NT2/D1 (cell line): ENCODE measurements around the gene ADD3.

Experiments used
- DNase-seq: peaks from one replicate; pipeline ENCODE4 v3.0.0-alpha.2; 2011; ENCODE audit warnings: low read depth, low spot score
- H3K27me3 ChIP-seq: 2 replicates; pipeline ENCODE4 v1.6.0; 2011; ENCODE audit warnings: mild to moderate bottlenecking; ENCODE audit not compliant: insufficient read length, insufficient read depth
- H3K36me3 ChIP-seq: 2 replicates; pipeline ENCODE4 v1.6.1; 2011; ENCODE audit warnings: mild to moderate bottlenecking, low read length, mixed read lengths; ENCODE audit not compliant: insufficient read depth, insufficient read length
- H3K4me1 ChIP-seq: 2 replicates; pipeline ENCODE4 v1.5.1; 2011; ENCODE audit not compliant: insufficient read depth, insufficient read length
- H3K4me3 ChIP-seq: 2 replicates; pipeline ENCODE4 v1.5.1; 2011; ENCODE audit warnings: low read depth; ENCODE audit not compliant: insufficient read length
- H3K9ac ChIP-seq: 2 replicates; pipeline ENCODE4 v1.6.0; 2011; ENCODE audit warnings: low read depth; ENCODE audit not compliant: insufficient read length
- H3K9me3 ChIP-seq: 2 replicates; pipeline ENCODE4 v1.5.1; 2011; ENCODE audit warnings: mild to moderate bottlenecking, low read length; ENCODE audit not compliant: insufficient read depth
- SUZ12 ChIP-seq: IDR thresholded peaks from 2 replicates; pipeline ENCODE4 v1.6.1; 2011; ENCODE audit not compliant: insufficient read length, insufficient read depth; ENCODE audit errors: extremely low read depth
- YY1 ChIP-seq: IDR thresholded peaks from 2 replicates; pipeline ENCODE4 v1.6.1; 2011; ENCODE audit not compliant: insufficient read length, insufficient read depth
- ZNF274 ChIP-seq: IDR thresholded peaks from 2 replicates; pipeline ENCODE4 v1.6.1; 2011; ENCODE audit warnings: mild to moderate bottlenecking, low read depth, low read length

The ADD3 gene

DNA sequence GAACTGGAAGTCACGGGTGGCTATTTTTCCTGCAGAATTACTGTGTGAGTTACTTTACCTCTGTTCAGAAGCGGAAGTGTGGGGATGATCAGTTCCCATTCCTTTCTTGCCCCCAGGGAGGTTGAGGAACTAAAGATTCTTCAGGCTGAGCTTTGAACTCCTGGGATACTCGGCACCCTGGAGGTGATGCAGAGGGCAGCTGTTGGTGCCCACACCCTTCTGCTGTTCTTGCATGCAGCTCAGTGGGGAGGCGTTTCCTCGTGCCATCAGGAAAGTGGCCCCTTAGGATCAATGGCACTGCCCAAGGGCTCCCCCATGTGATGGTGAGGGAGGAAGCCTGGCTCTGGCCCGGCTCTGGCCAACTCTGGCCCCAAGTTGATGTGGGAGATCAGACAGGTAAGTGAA, 155.0 kb downstream of the ADD3 start:
- Histone ChIP-seq H3K9ac (no peak overlapping the region), H3K4me3 (no peak overlapping the region), H3K4me1 (peaks cover 5% of the 10 kb centered on the region), H3K27me3 (peaks cover 60% of the 10 kb centered on the region), H3K36me3 (no peaks in the 10 kb centered on the region), H3K9me3 (no peaks in the 10 kb centered on the region)
- no peak for DNase-seq
- no peak for TF ChIP-seq ZNF274
- TF ChIP-seq SUZ12: no peak
- TF ChIP-seq YY1: no peak

DNA sequence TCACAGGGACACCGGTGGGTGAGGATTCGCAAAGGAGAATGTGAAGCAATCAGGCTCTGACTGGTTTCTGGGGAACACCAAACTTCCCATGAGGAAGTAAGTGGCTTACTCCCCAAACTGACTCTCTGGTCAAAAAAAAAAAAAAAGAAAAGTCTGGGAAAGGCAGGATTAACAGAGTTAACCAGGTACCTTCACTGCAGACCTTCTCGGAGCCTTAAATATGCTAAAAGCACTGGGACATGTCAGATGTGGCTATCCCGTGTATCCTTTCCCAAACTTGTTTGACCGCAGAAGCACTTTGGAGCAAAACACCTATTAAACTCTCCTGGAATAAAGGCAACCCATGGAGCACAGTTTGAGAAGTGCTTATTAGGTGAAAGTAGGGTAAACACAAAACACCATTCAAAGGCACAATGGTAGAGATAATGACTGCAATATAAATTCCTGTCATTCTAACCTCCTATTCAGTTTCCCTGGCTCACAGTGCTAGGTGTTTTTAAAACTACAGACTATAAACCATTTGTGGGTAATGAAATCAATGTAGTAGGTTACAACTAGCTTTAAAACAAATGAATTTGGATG, 155.5 kb downstream of the ADD3 start:
- peaks cover 64% of the 10 kb centered on the region for H3K27me3 ChIP-seq
- peaks cover 8% of the 10 kb centered on the region for H3K4me1 ChIP-seq
- no peak for TF ChIP-seq SUZ12
- TF ChIP-seq YY1: no peak
- no peak overlapping the region for H3K9ac ChIP-seq
- H3K36me3 ChIP-seq: no peaks in the 10 kb centered on the region
- peak; percentile 60 for DNase-seq
- H3K9me3 ChIP-seq: no peaks in the 10 kb centered on the region
- H3K4me3 ChIP-seq: no peak overlapping the region

DNA sequence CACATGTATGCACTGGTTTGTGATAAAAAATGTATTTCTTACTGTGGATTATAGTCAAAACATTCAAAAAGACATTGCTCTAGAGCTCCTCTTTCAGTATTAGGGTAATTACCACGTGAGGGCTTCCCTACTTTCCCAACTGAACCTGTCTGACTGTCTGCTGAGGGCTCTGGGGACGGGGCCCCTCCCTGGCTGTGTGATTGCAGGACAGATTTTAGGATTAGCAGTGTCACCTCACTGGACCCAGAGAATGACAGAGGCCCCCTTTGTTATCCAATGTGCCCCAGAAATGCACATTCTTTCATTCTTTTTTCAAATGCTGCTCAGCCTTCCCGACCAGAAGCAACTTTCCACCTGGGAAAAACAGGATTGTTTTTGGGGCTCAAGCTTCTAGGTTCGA, 156.1 kb downstream of the ADD3 start:
- no peaks in the 10 kb centered on the region for H3K36me3 ChIP-seq
- H3K27me3 ChIP-seq: peaks cover 67% of the 10 kb centered on the region
- H3K9me3 ChIP-seq: no peaks in the 10 kb centered on the region
- no peak overlapping the region for H3K4me3 ChIP-seq
- DNase-seq: no peak
- H3K9ac ChIP-seq: no peak overlapping the region
- TF ChIP-seq SUZ12 (no peak), ZNF274 (no peak), YY1 (no peak)
- H3K4me1 ChIP-seq: peaks cover 8% of the 10 kb centered on the region

DNA sequence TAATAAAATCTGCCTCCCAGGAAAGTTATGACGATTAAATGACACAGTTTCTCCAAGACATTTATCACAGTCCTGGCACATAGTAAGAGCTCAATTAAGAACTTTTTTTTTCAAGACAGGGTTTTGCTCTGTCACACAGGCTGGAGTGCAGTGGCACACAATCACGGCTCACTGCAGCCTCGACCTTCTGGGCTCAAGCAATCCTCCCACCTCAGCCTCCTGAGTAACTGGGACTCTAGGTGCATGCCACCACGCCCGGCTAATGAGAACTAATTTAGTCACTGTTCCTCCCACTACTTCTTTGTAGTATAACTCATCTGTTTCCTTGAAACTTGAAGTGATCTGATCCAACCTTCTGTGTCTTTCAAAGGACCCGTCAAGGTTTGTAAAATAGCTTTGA, 157.5 kb downstream of the ADD3 start:
- TF ChIP-seq SUZ12: no peak
- TF ChIP-seq ZNF274: no peak
- no peak for TF ChIP-seq YY1
- H3K36me3 ChIP-seq: no peaks in the 10 kb centered on the region
- peaks cover 76% of the 10 kb centered on the region for H3K27me3 ChIP-seq
- no peak for DNase-seq
- no peak overlapping the region for H3K9ac ChIP-seq
- H3K4me3 ChIP-seq: no peak overlapping the region
- H3K4me1 ChIP-seq: peaks cover 8% of the 10 kb centered on the region
- no peaks in the 10 kb centered on the region for H3K9me3 ChIP-seq

DNA sequence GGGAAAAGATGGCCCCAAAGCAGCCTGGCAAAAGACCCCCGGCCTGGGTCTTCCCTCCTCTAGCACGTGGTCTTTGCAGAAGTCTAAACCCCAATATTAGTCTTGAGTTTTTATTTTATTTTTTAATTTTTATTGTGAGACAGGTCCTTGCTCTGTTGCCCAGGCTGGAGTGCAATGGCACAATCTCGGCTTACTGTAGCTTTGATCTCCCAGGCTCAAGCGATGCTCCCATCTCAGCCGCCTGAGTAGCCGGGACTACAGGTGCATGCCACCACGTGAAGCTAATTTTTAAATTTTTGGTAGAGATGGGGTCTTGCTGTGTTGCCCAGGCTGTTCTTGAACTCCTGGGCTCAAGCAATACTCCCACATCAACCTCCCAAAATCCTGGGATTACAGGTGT, 159.4 kb downstream of the ADD3 start:
- TF ChIP-seq ZNF274 (no peak), YY1 (no peak), SUZ12 (no peak)
- Histone ChIP-seq H3K36me3 (no peaks in the 10 kb centered on the region), H3K4me3 (no peak overlapping the region), H3K4me1 (peaks cover 10% of the 10 kb centered on the region), H3K9ac (no peak overlapping the region), H3K27me3 (peaks cover 80% of the 10 kb centered on the region), H3K9me3 (no peaks in the 10 kb centered on the region)
- no peak for DNase-seq

DNA sequence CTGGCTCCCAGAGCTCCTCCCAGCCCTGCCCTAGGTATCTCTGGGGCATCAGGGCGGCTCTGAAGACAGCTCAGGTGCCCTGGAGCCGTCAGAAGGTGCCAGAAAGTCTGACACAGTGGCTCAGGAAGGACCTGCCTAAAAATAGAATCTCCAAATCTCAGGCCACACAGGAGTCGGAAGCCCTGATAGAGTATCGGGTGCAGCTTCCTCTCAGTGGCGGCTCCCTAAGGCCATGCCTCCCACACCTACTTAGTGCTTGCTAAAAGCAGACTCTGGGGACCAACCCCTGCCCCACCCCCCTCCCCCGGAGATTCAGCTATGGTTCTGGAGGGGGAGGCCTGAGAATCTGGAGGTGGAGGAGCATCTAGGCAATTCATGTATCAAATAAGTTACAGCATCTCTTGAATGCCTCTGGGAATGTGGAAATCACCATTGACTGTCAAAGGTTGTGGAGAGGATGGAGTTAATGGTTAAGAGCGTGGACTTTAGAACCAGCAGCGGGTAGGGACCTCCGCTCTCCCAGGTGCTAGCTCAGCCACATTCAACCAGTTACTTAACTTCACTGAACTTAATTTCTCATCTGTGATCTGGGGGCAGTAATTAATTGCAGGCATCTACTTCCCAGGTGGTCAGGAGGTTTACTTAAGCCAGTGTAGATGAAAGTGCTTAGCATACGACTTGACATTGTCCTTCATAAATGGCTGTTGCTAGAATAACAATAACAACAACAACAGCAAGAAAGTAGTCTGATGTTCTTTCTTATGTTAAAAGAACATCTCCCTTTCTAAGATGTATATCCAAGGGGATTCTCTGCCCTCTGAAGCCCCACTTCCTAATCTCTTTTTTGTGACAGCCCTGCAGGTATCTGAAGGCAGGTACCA, 161.1 kb downstream of the ADD3 start:
- Histone ChIP-seq H3K27me3 (peaks cover 88% of the 10 kb centered on the region), H3K9ac (no peak overlapping the region), H3K36me3 (no peaks in the 10 kb centered on the region), H3K9me3 (no peaks in the 10 kb centered on the region), H3K4me1 (peaks cover 8% of the 10 kb centered on the region), H3K4me3 (no peak overlapping the region)
- peak; percentile 55 for DNase-seq
- TF ChIP-seq ZNF274: no peak
- TF ChIP-seq YY1: no peak
- no peak for TF ChIP-seq SUZ12

DNA sequence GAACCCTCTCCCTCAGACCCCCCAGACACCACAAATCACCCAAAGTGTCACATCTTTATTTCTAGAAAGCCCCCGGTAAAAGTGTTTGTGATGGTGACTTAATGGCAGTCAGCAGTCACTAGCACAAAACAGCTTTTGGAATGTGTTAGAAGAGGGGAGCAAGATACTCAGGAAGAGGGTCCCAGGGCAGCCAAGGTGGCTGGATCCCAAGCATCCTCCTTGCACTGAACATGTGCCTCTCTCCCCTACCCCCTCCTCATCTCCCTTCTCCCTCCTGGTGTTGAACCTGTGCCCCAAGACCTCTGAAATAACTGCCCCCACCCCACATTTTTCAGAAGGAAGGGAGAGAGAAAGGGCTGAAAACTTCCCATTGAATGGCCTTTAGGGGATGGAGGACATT, 161.8 kb downstream of the ADD3 start:
- TF ChIP-seq YY1 (no peak), ZNF274 (no peak), SUZ12 (no peak)
- DNase-seq: no peak
- no peaks in the 10 kb centered on the region for H3K9me3 ChIP-seq
- H3K4me1 ChIP-seq: peaks cover 8% of the 10 kb centered on the region
- H3K27me3 ChIP-seq: peaks cover 89% of the 10 kb centered on the region
- no peak overlapping the region for H3K9ac ChIP-seq
- no peak overlapping the region for H3K4me3 ChIP-seq
- H3K36me3 ChIP-seq: no peaks in the 10 kb centered on the region
